HCEC 1CT (cell line): ENCODE measurements around the gene FANCD2.
"Not testable (repeated sequence)": the region's sequence is repeated elsewhere in the genome, so short reads cannot be mapped to it uniquely, and the experiment has no call there.

Experiments
- DNase-seq: peaks from one replicate; pipeline ENCODE4 v3.0.0-alpha.2; 2017

Gene FANCD2

GRCh38 chr3:10108091-10108490 lies 81.9 kb downstream of the FANCD2 start, which contains the start of gene FANCD2OS:
Gene FANCD2OS (minus strand): TSS chr3:10108255. CDS start chr3:10104774, 3,481 bp downstream.
- DNase-seq = no peak

- peak; percentile 97 for DNase-seq
Measured at GRCh38 chr3:10115326-10116137, 89.3 kb downstream of the FANCD2 start, which contains the start of gene BRK1. Gene BRK1 (plus strand): TSS chr3:10115675. CDS start chr3:10115702, 27 bp downstream.

GRCh38 chr3:10116138-10116460 lies 89.9 kb downstream of the FANCD2 start:
- DNase-seq = peak; percentile 34

DNA sequence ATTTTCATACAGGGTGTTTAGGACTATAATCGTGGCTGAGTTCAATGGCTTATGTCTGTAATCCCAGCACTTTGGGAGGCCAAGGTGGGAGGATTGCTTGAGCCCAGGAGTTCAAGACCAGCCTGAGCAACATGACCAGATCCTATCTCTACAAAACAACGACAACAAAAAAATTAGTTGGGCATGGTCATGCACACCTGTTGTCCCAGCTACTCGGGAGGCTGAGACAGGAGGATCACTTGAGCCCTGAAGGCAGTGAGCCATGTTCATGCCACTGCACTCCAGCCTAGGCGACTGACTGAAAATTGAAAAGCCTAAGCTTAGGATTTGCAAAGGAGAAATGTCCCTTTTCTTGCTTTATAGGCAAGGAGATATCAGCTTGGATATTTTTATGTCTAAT lies 90.7 kb downstream of the FANCD2 start:
- DNase-seq = no peak

DNA sequence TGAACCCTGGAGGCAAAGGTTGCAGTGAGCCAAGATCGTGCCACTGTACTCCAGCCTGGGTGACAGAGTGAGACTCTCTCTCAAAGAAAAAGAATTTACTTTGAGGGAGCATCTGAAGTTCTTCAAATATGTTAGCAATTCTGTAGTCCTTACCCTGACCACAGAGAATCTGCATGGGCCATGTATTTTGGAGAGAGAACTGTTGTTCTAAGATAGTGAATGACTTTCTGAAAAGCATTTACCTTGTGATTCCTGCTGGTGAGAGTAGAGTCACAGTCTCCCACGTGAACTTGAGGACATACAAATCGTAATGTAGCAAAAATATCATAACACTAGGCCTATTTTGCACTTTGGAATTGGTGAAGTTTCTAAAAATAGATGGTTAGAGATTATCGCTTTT lies 93.1 kb downstream of the FANCD2 start:
- no peak for DNase-seq

GRCh38 chr3:10121064-10121463 lies 94.8 kb downstream of the FANCD2 start:
- DNase-seq = no peak

DNA sequence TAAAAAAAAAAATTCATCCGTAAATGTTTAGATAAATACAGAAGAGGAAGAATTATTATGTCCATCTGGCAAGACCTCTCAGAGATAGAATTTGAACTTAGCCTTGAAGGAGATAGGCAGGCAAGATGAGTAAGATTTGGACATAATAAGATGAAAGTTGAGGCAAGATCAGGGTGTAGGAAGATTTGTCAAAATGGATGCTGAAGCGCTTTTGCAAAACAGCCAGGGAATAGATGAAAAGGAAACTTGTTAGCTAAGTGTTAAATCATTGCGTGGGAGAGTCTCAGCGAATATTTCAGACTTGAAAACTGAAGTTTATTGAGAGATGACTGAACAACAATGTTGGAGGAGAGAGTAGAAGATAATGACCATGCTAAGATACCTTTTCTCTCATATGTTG lies 96.5 kb downstream of the FANCD2 start:
- DNase-seq = no peak

DNA sequence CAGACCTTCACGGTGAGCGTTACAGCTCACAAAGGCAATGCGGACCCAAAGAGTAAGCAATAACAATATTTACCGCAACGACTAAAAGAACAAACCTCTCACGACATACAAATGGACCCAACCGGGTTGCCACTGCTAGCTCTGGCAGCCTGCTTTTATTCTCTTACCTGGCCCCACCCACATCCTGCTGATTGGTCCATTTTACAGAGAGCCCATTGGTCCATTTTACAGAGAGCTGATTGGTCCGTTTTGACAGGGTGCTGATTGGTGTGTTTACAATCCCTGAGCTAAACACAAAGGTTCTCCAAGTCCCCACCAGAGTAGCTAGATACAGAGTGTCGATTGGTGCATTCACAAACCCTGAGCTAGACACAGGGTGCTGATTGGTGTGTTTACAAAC lies 109.6 kb downstream of the FANCD2 start:
- not testable (repeated sequence) for DNase-seq

- DNase-seq = no peak
Measured at GRCh38 chr3:10136426-10137005, 110.3 kb downstream of the FANCD2 start.

DNA sequence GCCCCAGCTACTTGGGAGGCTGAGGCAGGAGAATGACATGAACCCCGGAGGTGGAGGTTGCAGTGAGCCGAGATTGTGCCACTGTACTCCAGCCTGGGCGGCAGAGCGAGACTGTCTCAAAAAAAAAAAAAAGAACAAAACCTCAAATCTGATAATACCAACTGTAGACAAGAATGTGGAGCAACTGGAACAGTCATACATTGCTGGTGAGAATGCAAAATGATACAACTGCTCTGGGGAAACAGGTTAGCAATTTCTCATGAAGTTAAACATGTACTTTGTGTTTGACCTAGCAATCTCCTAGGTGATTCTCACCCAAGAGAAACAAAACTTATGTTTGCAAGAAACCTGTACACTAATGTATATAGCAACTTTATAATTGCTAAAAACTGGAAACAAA lies 110.9 kb downstream of the FANCD2 start:
- no peak for DNase-seq

GRCh38 chr3:10140996-10141546 lies 114.8 kb downstream of the FANCD2 start:
- no peak for DNase-seq

GRCh38 chr3:10142707-10143560 lies 116.7 kb downstream of the FANCD2 start:
- no peak for DNase-seq

DNA sequence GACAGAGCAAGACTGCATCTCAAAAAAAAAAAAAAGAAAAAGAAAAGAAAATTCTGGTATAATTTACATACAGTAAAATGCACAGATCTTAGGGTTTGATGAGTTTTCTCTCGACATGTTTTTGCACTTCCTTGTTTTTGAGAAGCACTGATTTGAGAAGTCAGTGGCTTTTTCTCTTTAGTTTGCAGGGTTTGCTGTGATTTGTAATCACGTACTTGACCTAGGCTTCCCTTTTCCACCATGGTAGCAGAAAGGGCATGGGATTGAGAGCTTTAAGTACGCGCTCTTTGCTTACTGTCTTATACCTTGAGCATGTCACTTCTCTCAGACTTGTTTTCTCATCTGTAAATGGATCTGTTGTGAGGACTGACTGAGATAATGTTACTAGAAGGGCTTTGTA lies 119.4 kb downstream of the FANCD2 start:
- DNase-seq = no peak

DNA sequence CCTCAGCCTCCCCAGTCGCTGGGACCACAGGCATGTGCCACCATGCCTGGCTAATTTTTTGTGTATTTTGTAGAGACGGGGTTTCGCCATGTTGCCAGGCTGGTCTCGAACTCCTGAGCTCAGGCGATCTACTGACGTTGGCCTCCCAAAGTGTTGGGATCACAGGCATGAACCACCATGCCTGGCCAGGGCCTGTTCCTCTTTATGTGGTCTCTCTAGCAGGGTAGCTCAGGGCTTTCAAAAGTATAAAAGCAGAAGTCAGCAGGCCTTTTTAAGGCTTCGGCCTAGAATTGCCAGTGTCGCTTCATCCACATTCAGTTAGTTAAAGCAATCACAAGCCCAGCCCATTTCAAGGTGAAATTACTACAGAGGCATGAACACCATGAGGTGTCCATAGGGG lies 123.0 kb downstream of the FANCD2 start:
- no peak for DNase-seq

GRCh38 chr3:10150987-10151386 lies 124.8 kb downstream of the FANCD2 start:
- DNase-seq = no peak
